Activated CD4-positive, alpha-beta T cell treated with anti-CD3 and anti-CD28 coated beads, Interleukin-2, amount 50 U/mL, for 1 hour (primary cell): ENCODE data around the gene NADSYN1.
"Not testable (repeated sequence)": the region's sequence is repeated elsewhere in the genome, so short reads cannot be mapped to it uniquely, and the experiment has no call there.

ENCODE experiments used
- DNase-seq: peaks from one replicate; pipeline ENCODE4 v3.0.0-alpha.2; 2020

Gene NADSYN1

DNA sequence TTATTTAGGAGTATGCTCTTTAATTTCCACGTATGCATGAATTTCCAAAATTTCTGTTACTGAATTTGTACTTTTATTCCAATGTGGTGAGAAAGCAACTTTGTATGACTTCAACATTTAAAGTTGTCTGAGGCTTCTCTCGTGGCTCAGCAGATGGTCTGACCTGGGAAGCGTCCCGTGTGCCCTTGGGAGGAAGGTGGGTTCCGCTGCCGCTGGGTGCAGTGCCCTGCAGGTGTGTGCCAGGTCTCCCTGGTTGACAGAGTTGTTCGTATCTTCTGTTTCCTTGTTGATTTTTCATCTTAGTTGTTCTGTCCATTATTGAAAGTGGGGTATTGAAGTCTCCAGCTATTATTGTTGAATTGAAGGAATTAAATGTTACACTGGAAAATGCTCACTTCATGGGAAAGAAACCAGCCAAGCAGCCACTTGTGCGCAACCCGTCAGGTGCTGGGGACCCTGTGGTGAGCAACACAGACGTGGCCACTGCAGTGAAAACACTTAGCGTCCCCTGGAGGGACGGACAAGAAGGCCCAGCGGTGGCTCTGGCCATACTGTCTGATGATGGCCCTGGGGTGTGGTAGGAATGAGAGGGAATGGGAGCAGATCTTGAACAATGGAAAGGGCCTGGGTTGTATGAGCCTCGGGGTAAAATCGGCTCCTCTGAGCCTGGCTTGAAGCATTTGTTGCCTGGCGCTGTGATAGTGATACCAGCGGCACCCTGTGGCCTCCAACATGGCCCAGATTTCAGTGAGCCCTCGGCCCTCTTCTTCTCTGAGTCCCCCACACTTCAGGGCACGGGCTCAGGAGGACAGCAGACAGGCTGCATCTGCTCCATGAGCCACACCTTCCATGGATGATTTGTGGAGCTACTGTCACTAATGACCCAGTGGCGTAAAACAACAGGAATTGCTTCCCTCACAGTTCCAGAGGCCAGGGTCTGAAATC, 42.6 kb downstream of the NADSYN1 start:
- no peak for DNase-seq

DNA sequence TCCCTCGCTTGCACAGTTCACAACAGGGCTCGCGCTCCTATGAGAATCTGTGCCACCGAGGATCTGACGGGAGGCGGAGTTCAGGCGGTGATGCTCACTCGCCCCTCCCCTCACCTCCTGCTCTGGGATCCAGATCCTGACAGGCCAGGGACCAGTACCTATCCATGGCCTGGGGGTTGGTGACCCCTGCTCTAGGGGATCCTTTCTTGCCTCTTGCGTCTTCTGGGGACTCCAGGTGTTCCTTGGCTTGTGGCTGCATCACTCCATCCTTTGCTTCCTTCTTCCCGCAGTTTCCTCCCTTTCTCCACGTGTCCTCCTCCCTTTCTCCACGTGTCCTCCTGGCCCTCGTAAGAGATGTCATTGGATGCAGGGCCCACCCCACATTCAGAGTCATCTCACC, 43.4 kb downstream of the NADSYN1 start:
- DNase-seq: no peak

DNA sequence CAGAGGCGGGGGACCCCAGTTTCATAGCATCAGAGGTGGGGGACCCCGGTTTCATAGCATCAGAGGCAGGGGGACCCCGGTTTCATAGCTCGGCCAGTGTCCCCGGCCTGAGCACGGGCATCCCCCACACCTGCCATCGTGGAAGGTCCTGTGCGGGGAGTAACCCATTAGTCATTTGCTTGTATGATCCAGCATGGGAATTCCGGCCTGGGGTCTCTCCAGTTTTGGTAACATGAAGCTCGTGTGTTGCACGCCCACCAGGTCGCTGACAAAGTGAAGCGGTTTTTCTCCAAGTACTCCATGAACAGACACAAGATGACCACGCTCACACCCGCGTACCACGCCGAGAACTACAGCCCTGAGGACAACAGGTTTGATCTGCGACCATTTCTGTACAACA, 45.1 kb downstream of the NADSYN1 start:
- no peak for DNase-seq

DNA sequence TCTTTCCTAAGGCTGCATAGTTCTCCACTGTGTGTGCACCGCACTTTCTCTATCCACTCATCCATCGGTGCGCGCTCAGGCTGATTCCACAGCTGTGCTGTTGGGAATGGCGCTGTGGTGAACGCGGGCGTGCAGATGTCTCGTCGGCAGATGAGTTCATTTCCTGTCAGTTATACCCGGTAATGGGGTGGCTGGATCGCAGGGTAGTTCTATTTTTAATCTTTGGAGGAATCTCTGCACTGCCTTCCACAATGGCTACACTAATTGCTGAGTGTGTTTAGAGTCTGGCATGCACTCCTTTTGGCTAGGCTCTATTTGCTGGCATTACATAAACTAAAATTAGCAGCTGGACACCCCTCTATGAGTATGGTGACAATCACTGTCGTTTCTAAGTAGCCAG, 46.1 kb downstream of the NADSYN1 start:
- DNase-seq: no peak

DNA sequence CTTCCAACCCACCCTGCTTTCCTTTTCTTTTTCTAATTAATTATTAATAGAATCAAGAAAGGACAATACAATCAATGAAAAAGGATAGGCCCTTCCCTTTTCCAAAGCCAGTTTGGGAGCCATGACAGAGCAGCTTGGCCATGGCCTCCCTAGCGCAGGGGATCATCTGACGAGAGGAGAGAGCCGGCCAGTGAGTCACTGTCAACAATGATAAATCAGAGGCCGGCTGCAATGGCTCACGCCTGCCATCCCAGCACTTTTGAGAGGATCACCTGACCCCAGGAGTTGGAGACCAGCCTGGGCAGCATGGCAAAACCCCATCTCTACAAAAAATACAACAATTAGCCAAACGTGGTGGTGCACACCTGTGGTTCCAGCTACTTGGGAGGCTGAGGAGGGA, 46.5 kb downstream of the NADSYN1 start:
- DNase-seq: no peak

DNA sequence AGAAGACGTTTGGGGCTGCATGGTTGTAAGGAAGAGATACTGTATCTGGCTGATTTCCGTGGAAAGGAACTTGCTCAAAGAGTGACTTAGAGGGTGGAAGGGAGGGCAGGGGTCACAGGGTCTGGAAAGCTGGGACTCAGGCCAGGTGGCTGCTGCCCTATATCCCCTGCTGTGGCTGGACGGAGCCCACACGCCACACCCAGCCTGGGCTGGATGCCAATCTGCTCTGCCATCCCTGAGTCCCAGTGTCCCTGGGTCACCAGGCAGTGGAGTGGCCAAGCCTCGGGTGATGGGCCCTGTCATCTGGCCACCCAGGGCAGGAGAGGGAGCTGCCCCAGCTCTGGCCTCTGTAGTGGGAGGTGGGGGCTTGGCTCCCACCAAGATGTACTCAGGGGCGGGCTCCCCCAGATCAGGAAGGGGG, 47.6 kb downstream of the NADSYN1 start:
- DNase-seq: no peak

DNA sequence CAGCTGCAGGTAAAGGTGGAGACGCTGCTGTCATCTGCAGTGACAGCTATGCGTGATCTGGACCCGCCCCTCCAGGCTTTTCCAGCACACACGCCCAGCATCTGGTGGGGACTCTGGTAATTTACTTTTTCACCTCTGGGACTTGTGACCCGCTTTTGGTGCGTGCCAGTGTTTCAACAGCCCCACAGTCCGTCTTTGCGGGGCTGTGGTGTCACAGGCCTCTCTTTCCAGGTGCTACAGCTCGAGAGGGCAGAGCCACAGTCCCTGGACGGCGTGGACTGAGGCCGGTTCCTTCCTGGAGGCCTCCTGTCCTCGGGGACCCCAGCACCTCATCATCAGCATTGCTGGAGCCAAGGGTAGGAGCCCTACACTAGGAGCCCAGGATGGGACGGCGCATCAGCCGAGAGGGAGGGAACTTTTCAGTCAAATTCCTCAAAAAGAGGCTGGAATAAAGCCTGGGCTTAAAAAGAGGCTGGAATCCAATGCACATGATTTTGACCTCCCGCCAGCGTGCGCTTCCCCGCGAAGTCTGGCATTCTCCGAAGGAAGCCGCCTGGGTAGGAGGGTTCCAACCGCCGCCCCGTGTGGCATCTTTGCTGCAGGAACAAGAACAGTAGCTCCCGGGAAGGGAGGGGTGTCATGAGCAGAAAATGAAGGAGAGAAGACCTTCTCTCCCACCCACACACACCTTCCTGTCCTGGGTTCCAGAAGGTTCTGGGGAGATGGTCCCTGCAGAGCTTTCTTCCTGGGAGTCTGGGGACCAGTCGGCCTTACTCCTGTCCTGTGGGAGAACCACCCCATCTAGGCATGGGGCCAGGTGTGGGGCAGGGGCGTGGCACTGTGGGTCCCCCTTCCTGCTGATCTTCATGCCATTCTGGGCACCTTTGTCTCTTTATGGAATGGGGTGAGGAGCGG, 48.3 kb downstream of the NADSYN1 start:
- no peak for DNase-seq

DNA sequence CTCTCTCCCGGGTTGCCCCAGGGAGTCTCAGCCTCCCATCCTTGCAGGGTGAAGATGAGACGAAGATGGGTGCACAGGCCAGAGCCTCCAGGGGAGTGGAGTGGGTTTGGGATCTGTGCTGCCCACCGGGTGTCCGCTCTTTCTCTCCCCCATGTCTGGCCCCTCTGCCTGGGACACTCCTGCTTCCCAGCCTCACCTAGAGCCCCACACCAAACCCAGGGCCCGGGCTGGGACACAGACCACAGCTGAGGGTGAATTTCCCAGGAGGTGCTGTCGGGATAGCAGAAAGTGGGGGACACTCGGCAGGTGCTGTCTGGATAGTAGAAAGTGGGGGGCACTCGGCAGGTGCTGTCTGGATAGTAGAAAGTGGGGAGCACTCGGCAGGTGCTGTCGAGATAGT, 49.0 kb downstream of the NADSYN1 start:
- DNase-seq: no peak

DNA sequence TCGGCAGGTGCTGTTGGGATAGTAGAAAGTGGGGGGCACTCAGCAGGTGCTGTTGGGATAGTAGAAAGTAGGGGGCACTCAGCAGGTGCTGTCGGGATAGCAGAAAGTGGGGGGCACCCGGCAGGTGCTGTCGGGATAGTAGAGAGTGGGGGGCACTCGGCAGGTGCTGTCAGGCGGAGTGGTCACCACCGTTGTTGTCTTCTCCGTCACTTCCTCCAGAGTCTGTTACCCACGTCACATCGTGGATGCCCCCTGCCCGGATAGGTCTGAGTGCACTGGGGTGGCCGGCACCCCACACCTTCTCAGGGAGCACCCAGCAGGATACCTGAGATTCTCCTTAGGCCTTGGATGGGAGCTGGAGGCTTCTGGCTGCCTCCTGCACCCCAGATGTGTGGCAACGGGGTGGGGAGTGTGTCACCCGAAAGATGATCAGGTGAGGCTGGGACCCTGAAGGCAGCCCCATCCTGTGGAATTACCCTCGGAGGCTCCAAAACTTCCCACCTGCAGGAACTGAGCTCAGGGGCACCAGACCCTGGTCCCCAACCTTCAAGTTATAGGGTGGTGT, 50.0 kb downstream of the NADSYN1 start:
- DNase-seq: no peak

DNA sequence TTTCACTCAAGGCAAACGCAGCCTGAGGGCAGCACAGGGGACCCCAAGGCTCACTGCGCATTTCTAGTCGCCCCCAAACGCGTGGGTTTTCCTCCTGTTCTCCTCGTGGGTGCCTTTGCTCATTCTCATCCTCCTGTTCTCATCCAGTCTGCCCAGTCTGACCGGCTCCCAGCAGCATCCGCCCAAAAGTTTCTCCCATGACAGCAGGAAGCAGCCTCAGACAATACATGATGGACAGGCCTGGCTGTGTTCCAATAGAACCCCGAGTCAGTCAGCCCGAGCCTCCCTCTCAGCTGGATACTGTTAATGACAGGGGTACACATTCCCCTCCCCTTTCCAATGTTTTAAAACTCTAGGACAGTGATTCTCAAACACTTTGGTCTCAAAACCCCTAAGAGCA, 51.5 kb downstream of the NADSYN1 start:
- DNase-seq: no peak

DNA sequence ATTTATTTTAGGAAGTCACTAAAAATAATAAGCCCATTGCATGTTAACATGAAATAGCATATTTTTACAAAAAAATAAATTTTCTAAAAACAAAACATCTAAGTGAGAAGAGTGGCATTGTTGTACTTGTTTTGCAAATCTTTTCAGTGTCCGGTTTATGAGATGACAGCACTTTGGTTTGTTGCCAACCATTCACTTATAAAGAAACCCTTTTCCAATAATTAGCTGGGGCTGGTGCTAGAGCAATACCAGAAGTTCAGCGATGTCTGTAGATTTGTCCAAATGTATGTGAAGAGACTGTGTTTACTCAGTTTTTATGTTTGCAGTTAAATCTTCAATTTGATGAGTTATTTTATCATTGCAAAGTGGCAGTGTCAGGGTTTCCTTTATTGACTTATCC, 52.0 kb downstream of the NADSYN1 start:
- DNase-seq: no peak

DNA sequence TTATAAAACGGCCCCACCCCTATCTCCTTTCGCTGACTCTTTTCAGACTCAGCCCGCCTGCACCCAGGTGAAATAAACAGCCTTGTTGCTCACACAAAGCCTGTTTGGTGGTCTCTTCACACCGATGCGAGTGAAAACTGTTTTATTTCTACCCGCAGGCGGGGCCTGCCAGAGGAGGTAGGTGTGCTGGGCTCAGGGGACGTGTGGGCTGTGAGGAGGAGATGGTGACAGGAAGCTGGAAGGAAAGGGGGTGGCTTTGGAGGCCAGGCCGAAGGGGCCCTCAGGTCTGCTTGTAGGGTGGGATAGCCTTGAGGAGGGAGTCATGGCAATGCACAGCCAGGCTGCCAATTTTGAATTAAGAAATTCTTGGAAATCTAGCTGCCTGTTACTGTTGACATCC, 52.8 kb downstream of the NADSYN1 start:
- no peak for DNase-seq

DNA sequence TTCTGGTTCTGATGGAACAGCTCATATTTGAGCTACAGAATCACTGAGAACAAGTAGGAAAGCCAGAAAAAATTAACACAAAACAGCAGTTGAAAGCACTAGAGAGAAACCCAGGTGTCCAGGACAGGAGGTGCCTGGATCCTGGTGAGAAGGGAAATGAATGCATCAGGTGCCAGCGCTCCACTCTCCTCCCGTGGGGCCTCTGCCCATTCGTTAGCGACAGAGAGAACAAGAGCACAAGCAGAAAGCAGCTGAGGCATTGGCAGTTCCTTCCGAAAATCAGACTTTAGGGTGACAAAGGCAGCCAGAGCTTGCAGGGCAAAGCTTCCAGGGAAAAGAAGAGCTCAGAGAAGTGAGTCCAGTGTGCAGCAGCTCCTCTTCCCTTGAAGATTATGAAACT, 54.1 kb downstream of the NADSYN1 start:
- DNase-seq: no peak

DNA sequence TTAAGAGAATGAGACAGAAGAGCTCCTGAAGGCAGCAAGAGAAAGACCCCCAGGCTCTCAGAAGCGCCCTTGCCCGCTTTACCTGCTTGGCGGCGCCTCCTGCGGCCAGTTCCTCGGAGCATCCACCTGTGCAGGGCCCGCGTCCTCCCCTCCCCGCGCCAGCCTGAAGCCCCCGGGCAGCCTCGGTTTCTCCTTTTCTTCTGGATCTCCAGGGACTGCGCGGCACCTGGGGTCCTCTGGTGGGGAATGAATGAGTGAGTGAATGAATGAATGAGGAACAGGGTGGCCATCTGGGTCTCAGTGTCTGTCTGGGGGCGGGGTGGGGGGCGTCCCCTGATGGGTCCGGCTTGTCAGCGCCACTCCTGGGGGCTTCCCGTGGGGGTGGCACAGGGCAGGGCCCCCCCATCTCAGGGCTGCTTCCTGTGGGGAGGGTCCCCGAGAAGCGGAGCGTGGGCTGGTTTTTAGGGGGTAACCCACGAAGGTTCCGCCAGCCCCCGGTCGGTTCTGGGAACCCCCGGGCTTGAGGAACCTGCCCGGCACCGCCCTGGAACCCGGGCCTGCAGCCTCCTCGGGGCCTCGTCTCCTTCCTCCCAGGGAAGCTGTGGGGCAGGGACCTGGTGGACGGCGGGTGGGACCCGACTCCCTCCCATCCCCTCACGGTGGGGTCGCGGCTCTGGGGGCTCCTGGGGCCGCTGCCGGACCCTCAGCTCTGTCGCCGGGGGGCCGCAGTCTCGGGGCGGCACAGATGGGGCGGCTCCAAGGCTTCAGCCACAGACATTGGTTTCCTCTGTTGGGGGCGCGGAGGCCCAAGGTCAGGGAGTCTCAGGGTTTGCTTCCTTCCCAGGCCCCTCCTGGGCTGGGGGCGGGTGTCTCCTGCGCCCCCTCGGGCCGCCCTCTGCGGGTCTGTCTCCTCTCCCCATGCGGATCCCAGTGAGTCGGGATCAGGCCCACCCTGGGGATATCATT, 65.8 kb downstream of the NADSYN1 start:
- DNase-seq: no peak

DNA sequence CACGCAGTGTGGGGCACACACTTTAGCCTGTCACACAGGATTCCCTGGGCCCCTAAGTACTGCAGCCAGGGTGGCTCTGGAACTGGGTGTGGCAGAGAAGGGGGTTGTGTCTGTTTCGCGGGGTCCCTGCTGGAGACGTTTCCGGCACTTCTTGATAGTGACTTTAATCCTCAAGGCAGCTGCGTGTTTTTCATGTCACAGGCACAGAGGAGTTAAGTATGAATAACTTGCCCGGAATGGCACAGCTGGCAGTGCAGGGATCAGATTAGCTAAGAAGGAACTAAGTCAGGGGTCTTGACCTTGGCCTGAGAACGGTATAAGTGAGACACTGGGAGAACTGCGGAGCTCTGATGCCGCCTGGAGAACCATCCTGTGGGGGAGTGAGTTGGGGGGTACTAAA, 66.5 kb downstream of the NADSYN1 start:
- no peak for DNase-seq

DNA sequence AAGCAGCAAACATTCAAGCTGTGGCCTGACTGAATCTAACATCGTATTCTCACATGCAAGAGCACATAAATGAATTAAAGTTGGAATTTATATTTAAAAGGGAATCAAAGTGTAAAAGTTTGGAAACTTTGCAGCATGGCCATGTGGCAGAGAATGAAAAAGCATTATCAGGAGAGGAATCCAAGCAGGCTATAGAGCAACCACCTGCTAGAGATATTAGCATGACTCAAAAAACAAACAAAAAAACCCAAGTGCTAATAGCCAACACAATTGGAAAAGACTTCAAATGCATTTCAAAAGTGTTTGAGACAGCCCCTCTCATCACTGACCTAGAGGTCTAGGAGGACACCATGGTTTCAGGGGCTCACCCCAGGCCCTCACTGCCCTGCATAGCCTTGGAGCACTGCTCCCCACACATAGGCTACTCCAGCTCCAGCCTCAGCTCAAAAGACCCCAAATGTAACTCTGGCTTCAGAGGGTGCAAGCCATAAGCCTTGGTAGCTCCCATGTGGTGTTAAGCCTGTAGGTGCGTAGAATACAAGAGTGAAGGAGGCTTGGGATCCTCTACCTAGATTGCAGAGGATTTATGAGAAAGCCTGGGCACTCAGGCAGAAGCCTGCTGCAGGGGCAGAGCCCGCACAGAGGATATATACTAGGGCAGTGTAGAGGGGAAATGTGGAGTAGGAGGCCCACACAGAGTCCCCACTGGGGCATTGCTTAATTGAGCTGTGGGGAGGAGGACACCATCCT, 72.4 kb downstream of the NADSYN1 start:
- no peak for DNase-seq

DNA sequence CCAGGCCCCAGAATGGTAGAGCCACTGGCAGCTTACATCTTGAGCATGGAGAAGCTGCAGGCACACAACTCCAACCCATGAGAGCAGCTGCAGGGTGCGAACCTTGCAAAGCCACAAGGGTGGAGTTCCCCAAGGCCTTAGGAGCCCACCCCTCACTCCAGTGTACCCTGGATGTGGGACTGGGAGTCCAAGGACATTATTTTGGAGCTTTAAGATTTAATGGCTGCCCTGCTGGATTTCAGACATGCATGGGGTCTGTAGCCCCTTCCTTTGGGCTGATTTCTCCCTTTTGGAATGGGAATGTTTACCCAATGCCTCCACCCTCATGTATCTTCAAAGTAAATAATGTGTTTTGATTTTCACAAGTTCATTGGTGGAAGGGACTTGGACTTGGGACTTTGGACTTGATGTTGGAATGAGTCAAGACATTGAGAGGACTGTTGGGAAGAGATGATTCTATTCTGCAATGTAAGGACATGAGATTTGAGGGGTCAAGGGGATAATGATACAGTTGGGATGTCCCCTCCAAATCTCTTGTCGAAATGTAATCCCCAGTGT, 73.0 kb downstream of the NADSYN1 start:
- no peak for DNase-seq

DNA sequence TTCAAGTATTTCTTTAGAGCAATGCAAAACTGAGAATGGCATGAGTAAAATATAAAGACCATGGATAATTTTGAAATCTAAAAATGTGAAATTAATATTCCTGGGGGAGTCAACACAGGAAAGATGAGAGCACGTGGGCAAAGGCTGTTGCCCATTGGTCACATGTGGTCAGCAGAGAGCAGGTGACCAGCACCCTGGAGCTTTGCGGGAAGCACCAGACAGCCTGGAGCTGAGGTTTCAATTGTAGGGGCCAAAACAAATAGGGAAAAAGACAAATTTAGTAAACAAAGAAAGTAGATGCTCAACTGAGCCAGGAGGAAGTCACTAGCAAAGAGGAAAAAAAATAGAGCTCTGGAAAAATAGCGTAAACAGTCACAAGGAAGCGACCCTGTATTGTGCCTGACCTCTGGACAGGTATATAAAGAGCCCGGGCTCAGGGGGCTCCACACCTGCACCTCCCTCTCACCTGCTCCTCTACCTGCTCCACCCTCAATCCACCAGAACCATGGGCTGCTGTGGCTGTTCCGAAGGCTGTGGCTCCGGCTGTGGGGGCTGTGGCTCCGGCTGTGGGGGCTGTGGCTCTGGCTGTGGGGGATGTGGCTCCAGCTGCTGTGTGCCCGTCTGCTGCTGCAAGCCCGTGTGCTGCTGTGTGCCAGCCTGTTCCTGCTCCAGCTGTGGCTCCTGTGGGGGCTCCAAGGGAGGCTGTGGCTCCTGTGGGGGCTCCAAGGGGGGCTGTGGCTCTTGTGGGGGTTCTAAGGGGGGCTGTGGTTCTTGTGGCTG, 74.0 kb downstream of the NADSYN1 start, which contains the start of gene KRTAP5-7:
KRTAP5-7 (plus strand) TSS at position 472 of the 780 bp plus-strand sequence; CDS start at position 506, 34 bp downstream.
- DNase-seq: not testable (repeated sequence)

DNA sequence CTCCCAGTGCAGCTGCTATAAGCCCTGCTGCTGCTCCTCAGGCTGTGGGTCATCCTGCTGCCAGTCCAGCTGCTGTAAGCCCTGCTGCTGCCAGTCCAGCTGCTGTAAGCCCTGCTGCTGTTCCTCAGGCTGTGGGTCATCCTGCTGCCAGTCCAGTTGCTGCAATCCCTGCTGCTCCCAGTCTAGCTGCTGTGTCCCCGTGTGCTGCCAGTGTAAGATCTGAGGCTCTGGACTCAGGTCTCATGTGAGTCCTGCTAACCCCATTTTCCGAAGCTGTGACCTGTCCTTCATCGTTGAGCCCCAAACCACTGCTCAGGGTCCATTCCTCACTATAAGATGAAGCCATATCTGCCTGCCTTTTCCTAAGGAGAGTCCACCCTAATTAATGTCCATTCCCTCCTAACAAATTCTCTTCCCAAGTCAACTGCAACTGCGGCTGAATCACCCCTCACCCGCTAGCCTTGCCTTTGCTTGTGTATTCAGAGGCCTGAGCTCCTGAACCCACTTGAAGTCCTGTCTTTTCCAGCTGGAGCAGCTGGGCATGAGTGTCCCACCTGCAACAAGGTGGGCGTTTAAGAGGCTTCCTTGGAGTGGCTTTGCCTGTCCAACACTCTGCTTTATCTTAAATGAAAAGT, 74.7 kb downstream of the NADSYN1 start:
- DNase-seq: no peak

DNA sequence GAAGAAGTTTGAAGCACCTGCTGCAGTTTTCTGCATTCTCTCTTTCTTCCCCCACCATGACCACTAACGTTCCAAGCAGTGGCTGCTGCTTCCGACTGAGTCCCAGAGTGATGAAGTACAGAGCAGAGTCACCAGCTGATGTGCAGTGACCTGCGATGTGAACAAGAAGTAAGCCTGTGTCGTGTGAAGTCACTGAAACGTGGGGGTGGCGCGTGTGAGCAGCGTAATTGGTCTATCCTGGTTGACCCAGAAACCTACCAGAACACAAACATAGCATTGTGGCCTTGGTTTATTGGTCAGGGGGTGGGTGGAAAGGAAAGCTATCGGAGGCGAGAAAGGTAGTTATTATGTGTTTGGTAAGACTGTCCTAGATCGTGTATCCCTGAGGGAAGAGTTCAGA, 77.6 kb downstream of the NADSYN1 start:
- DNase-seq: no peak
